Liver (tissue), 3 donors: ENCODE data around the gene SLX9.

ENCODE experiments used
- CTCF ChIP-seq: fragments of 150-350 bp; IDR thresholded peaks from 2 replicates; pipeline ENCODE4 v1.5.1; 2017; ENCODE audit warnings: improper control_type of control experiment, low read depth, low read length; ENCODE audit not compliant: missing input control
- EGR1 ChIP-seq, 2 donors: IDR thresholded peaks; 2 replicates each; pipeline ENCODE4 v1.6.1; 2016 to 2018; ENCODE audit warnings: antibody characterized with exemption in 2 of 2, low read depth in 2 of 2
- FOXA1 ChIP-seq: IDR thresholded peaks from 2 replicates; pipeline ENCODE4 v1.6.1; 2016; ENCODE audit warnings: antibody characterized with exemption
- MAX ChIP-seq: IDR thresholded peaks from 2 replicates; pipeline ENCODE4 v1.6.1; 2016; ENCODE audit warnings: antibody characterized with exemption
- NR2F2 ChIP-seq: IDR thresholded peaks from 2 replicates; pipeline ENCODE4 v1.6.1; 2016; ENCODE audit warnings: antibody characterized with exemption
- REST ChIP-seq: IDR thresholded peaks from 2 replicates; pipeline ENCODE4 v1.6.1; 2016; ENCODE audit warnings: antibody characterized with exemption, mild to moderate bottlenecking
- SP1 ChIP-seq: IDR thresholded peaks from 2 replicates; pipeline ENCODE4 v1.6.1; 2018; ENCODE audit warnings: antibody characterized with exemption, mild to moderate bottlenecking
- TAF1 ChIP-seq: conservative IDR thresholded peaks from 2 replicates; pipeline ENCODE4 v1.6.1; 2016; ENCODE audit warnings: antibody characterized with exemption, mild to moderate bottlenecking
- ZBTB33 ChIP-seq: IDR thresholded peaks from 2 replicates; pipeline ENCODE4 v1.6.1; 2016; ENCODE audit warnings: antibody characterized with exemption
- donor health status: healthy.
- donor health status: healthy.

DNA sequence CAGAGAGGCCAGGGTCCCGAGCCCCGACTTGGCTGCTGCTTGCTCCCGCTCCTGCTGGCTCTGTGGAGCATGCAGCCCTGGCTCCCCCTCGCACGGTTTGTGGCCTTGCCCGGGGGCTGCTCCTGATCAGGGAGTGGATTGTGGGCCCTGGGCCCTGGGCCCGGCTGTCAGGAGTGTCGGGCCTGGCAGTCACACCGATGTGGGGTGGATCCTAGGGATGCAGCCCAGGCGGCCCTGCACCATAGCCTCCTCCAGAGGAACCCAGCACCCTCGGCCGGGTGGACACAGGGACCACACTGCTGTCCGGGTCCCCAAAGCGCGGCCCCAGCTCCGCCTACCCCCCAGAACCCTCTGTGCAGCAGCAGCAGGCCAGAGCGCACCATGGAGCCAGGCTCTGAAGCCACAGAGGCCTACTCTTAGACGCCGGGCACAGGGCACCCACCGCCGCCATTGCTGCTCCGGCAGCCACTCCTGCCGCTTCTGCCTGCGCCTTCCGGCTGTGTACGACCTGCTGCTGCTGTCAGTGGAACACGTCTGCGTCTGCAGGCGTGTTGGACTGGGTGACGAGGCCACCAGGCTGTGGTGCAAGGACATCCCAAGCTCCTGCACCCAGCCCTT lies 9.4 kb downstream of the SLX9 start:
- TF ChIP-seq CTCF (no peak), TAF1 (no peak), SP1 (no peak), REST (no peak), ZBTB33 (no peak), MAX (no peak), EGR1 (IDR thresholded peaks at IDR 0.05; ENCODE audit: low read depth in 2 of 2) (no peak), FOXA1 (no peak), NR2F2 (no peak)
